Measurements from ENCODE around the gene OTP. TPM values are rescaled to one million over a fixed set of nuclear protein-coding genes. Genes with fewer than 3 reads are reported as not detected.

OTP gene
- total RNA-seq, 2 experiments from 2014 or later = not detected

Other genes starting within 250 kb of the OTP start
- gene WDR41, start 146.4 kb downstream of the OTP start, total RNA-seq = 10 to 100 TPM; 22.4 to 23.0 TPM
- 100 to 1,000 TPM; 168 to 190 TPM for gene TBCA, start 137.6 kb upstream of the OTP start, total RNA-seq